ENCODE data around the gene DDAH1.

Gene DDAH1

GRCh38 chr1:85393490-85393889, 71.5 kb downstream of the DDAH1 start:
- no peak for DNase-seq (ENCODE audit: low spot score)

- no peak for DNase-seq (ENCODE audit: low spot score)
Measured at GRCh38 chr1:85388416-85388815, 76.5 kb downstream of the DDAH1 start.

- no peak for DNase-seq (ENCODE audit: low spot score)
Measured at GRCh38 chr1:85387781-85388180, 77.2 kb downstream of the DDAH1 start.

GRCh38 chr1:85386068-85386722, 78.8 kb downstream of the DDAH1 start:
- no peak for DNase-seq (ENCODE audit: low spot score)

GRCh38 chr1:85379203-85380136, 85.5 kb downstream of the DDAH1 start:
- DNase-seq (ENCODE audit: low spot score), result no peak

- no peak for DNase-seq (ENCODE audit: low spot score)
Measured at GRCh38 chr1:85378534-85378933, 86.4 kb downstream of the DDAH1 start.

GRCh38 chr1:85376356-85376755, 88.6 kb downstream of the DDAH1 start:
- no peak for DNase-seq (ENCODE audit: low spot score)

- no peak for DNase-seq (ENCODE audit: low spot score)
Measured at GRCh38 chr1:85375493-85375892, 89.5 kb downstream of the DDAH1 start.

GRCh38 chr1:85374160-85374559, 90.8 kb downstream of the DDAH1 start:
- DNase-seq (ENCODE audit: low spot score), result no peak

- DNase-seq (ENCODE audit: low spot score), result no peak
Measured at GRCh38 chr1:85373378-85373708, 91.6 kb downstream of the DDAH1 start.

- no peak for DNase-seq (ENCODE audit: low spot score)
Measured at GRCh38 chr1:85372683-85373377, 92.1 kb downstream of the DDAH1 start.

- no peak for DNase-seq (ENCODE audit: low spot score)
Measured at GRCh38 chr1:85371021-85371420, 93.9 kb downstream of the DDAH1 start.

GRCh38 chr1:85368073-85368770, 96.7 kb downstream of the DDAH1 start:
- DNase-seq (ENCODE audit: low spot score), result no peak

- DNase-seq (ENCODE audit: low spot score), result no peak
Measured at GRCh38 chr1:85366391-85367170, 98.4 kb downstream of the DDAH1 start.

GRCh38 chr1:85365851-85366250, 99.1 kb downstream of the DDAH1 start:
- no peak for DNase-seq (ENCODE audit: low spot score)

GRCh38 chr1:85363521-85363920, 101.4 kb downstream of the DDAH1 start:
- no peak for DNase-seq (ENCODE audit: low spot score)

- DNase-seq (ENCODE audit: low spot score), result no peak
Measured at GRCh38 chr1:85363092-85363491, 101.9 kb downstream of the DDAH1 start.

- no peak for DNase-seq (ENCODE audit: low spot score)
Measured at GRCh38 chr1:85361606-85362296, 103.2 kb downstream of the DDAH1 start.

GRCh38 chr1:85360730-85361493, 104.0 kb downstream of the DDAH1 start:
- no peak for DNase-seq (ENCODE audit: low spot score)
